Upper lobe of left lung (tissue), 6 donors: Measurements from ENCODE around the gene ARMC7. TPM values are rescaled to one million over a fixed set of nuclear protein-coding genes. Genes with fewer than 3 reads are reported as not detected.

ENCODE experiments used
- ATAC-seq, 2 donors: fragments of 200-7000 bp; cut with Tn5 transposase; one replicate each; pipeline ENCODE4 v1.9.1; 2022; ENCODE audit warnings: mild to moderate bottlenecking in 2 of 2, moderate library complexity in 2 of 2; ENCODE audit not compliant: low FRiP score in 2 of 2
- DNase-seq, 2 donors: peaks; one replicate each; pipeline ENCODE4 v3.0.0-alpha.2; 2019 to 2020
- H3K27ac ChIP-seq, 4 donors: fragments of 200-600 bp; sonication (generic); one replicate each; pipeline ENCODE4 v1.5.1; 2016 to 2019
- H3K27me3 ChIP-seq, 4 donors: fragments of 200-600 bp; sonication (generic); one replicate each; pipeline ENCODE4 v1.5.1; 2017 to 2019
- H3K36me3 ChIP-seq, 4 donors: fragments of 200-600 bp; sonication (generic); one replicate each; pipeline ENCODE4 v1.5.1; 2016 to 2019
- H3K4me1 ChIP-seq, 4 donors: fragments of 200-600 bp; sonication (generic); one replicate each; pipeline ENCODE4 v1.5.1; 2018 to 2019
- H3K4me3 ChIP-seq, 4 donors: fragments of 200-600 bp; sonication (generic); one replicate each; pipeline ENCODE4 v1.5.1; 2017 to 2019; ENCODE audit warnings: mild to moderate bottlenecking in 2 of 4, moderate library complexity in 1 of 4
- H3K9me3 ChIP-seq, 4 donors: fragments of 200-600 bp; sonication (generic); one replicate each; pipeline ENCODE4 v1.5.1; 2018 to 2019
- EP300 ChIP-seq, 4 donors: sonication (generic); formaldehyde crosslinking; IDR thresholded peaks; one replicate each; pipeline ENCODE4 v1.5.1; 2017; ENCODE audit warnings: antibody characterized with exemption in 4 of 4, control low read depth in 2 of 4
- POLR2A ChIP-seq, 4 donors: fragments of 450-650 bp; IDR thresholded peaks; one replicate each; pipeline ENCODE4 v1.5.1; 2016 to 2017; ENCODE audit warnings: antibody characterized with exemption in 4 of 4, mild to moderate bottlenecking in 2 of 4
- POLR2AphosphoS5 ChIP-seq, 2 donors: sonication (generic); formaldehyde crosslinking; IDR thresholded peaks; one replicate each; pipeline ENCODE4 v1.5.1; 2017; ENCODE audit warnings: antibody characterized with exemption in 2 of 2
- WGBS, 2 donors: methylation state at CpG; one replicate each; pipeline ENCODE4 v1.1.5; 2017 to 2018; 5-methylcytosine and 5-hydroxymethylcytosine counted together
- total RNA-seq, 6 donors: library from RNA; depleted of rRNA in 4 of 6; stranded (reverse); fragments of >200 nt in 4 of 6; gene quantifications; one replicate each; pipeline versions ENCODE4 v1.1.0 to v1.2.1, GENCODE V29; 2016 to 2021
- TF ChIP-seq, protein P1 (sequence below), 6 experiments: fragments of 450-650 bp in 4 of 6; fragments of 200-600 bp in 2 of 6; sonication (generic) in 2 of 6; IDR thresholded peaks; one replicate each; pipeline ENCODE4 v1.5.1; 2016 to 2019; ENCODE audit warnings: antibody characterized with exemption in 6 of 6
- donor health status: DM: no; HTN: no; CAD: no; lungs with moderate emphysema.
- donor health status: DM: no; HTN: yes; CAD: no; lungs with severe emphysema.

ARMC7 gene
- total RNA-seq, 6 donors from 2014 or later = 7.3 to 29.5 (median 16.6) TPM

- peak overlapping the region; percentile 79 to 94 (median 92) for H3K27ac ChIP-seq
- peak overlapping the region; percentile 27 to 57 (median 47) for H3K4me3 ChIP-seq
- 33% methylated on average over 19 of the region's 19 CpGs for WGBS, 2 donors
- peaks cover 38 to 51% (median 42%) of the 10 kb centered on the region in 4 donors for H3K4me1 ChIP-seq
- H3K27me3 ChIP-seq = no peaks in the 10 kb centered on the region
- H3K9me3 ChIP-seq = no peaks in the 10 kb centered on the region
- peaks cover 0 to 10% (median 4%) of the 10 kb centered on the region in 4 donors for H3K36me3 ChIP-seq
- no peak for ATAC-seq
- TF ChIP-seq POLR2A (IDR thresholded peaks at IDR 0.05) = peak in 1 of 4 donors; percentile 2
- TF ChIP-seq, protein P1, sequence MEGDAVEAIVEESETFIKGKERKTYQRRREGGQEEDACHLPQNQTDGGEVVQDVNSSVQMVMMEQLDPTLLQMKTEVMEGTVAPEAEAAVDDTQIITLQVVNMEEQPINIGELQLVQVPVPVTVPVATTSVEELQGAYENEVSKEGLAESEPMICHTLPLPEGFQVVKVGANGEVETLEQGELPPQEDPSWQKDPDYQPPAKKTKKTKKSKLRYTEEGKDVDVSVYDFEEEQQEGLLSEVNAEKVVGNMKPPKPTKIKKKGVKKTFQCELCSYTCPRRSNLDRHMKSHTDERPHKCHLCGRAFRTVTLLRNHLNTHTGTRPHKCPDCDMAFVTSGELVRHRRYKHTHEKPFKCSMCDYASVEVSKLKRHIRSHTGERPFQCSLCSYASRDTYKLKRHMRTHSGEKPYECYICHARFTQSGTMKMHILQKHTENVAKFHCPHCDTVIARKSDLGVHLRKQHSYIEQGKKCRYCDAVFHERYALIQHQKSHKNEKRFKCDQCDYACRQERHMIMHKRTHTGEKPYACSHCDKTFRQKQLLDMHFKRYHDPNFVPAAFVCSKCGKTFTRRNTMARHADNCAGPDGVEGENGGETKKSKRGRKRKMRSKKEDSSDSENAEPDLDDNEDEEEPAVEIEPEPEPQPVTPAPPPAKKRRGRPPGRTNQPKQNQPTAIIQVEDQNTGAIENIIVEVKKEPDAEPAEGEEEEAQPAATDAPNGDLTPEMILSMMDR (IDR thresholded peaks at IDR 0.05) = no peak
- no peak for DNase-seq
These were observed 5.0 kb downstream of the ARMC7 start for GRCh38 chr17:75114552-75115314.

DNA sequence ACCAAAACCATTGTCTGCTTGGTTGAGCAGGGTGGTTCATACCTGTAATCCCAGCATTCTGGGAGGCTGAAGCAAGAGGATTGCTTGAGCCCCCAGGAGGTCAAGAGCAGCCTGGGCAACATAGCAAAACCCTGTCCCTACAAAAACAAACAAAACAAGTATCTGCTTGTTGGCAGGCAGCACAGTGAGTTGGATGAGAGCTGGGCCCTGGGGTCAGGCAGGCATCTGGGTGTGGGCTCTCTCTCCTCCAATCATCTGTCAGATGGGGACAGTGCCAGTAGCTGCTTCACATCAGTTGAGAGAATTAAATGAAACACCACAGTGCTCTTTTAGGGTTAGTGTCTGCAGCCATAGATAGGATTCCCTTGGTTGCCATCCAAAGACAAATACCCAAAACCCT, 5.8 kb downstream of the ARMC7 start:
- peaks cover 0 to 10% (median 8%) of the 10 kb centered on the region in 4 donors for H3K36me3 ChIP-seq
- H3K27ac ChIP-seq = peak overlapping the region in 2 of 4 donors; percentile 92 to 94
- DNase-seq (no peak), ATAC-seq (no peak)
- H3K4me3 ChIP-seq = no peak overlapping the region
- H3K4me1 ChIP-seq = peaks cover 36 to 49% (median 41%) of the 10 kb centered on the region in 4 donors
- H3K27me3 ChIP-seq = no peaks in the 10 kb centered on the region
- TF ChIP-seq EP300 (IDR thresholded peaks at IDR 0.05) (no peak), POLR2A (IDR thresholded peaks at IDR 0.05) (no peak), POLR2AphosphoS5 (IDR thresholded peaks at IDR 0.05) (no peak)
- TF ChIP-seq, protein P1 (IDR thresholded peaks at IDR 0.05) = no peak
- no peaks in the 10 kb centered on the region for H3K9me3 ChIP-seq

GRCh38 chr17:75116737-75117136, 7.0 kb downstream of the ARMC7 start:
- H3K36me3 ChIP-seq = peaks cover 0 to 17% (median 9%) of the 10 kb centered on the region in 4 donors
- no peaks in the 10 kb centered on the region for H3K9me3 ChIP-seq
- H3K4me3 ChIP-seq = no peak overlapping the region
- H3K4me1 ChIP-seq = peaks cover 24 to 37% (median 30%) of the 10 kb centered on the region in 4 donors
- H3K27ac ChIP-seq = peak overlapping the region in 2 of 4 donors; percentile 1 to 94
- no peak for DNase-seq
- no peaks in the 10 kb centered on the region for H3K27me3 ChIP-seq
- TF ChIP-seq, protein P1 (IDR thresholded peaks at IDR 0.05) = no peak
- TF ChIP-seq EP300 (IDR thresholded peaks at IDR 0.05) (no peak), POLR2A (IDR thresholded peaks at IDR 0.05) (no peak), POLR2AphosphoS5 (IDR thresholded peaks at IDR 0.05) (no peak)
- 67 to 86% methylated on average over 9 of the region's 9 CpGs for WGBS, 2 donors
- ATAC-seq = no peak

- Histone ChIP-seq H3K36me3 (peaks cover 0 to 17% (median 9%) of the 10 kb centered on the region in 4 donors), H3K9me3 (no peaks in the 10 kb centered on the region), H3K27me3 (no peaks in the 10 kb centered on the region), H3K4me3 (no peak overlapping the region), H3K4me1 (peaks cover 22 to 31% (median 25%) of the 10 kb centered on the region in 4 donors), H3K27ac (no peak overlapping the region)
- TF ChIP-seq, protein P1 (IDR thresholded peaks at IDR 0.05) = no peak
- TF ChIP-seq EP300 (IDR thresholded peaks at IDR 0.05) (no peak), POLR2AphosphoS5 (IDR thresholded peaks at IDR 0.05) (no peak), POLR2A (IDR thresholded peaks at IDR 0.05) (no peak)
- 93% methylated on average over 14 of the region's 14 CpGs for WGBS, 2 donors
- ATAC-seq (no peak), DNase-seq (no peak)
These were observed 8.5 kb downstream of the ARMC7 start for GRCh38 chr17:75118307-75118706.
